GM12878 (cell line): ENCODE results near the gene SOCS1. TPM values are rescaled to one million over a fixed set of nuclear protein-coding genes. Genes with fewer than 3 reads are reported as not detected.

Experiments used
- ATF7 ChIP-seq: fragments of 450-650 bp; IDR thresholded peaks from 2 replicates; pipeline ENCODE4 v1.6.1; 2016; ENCODE audit warnings: low read depth, mild to moderate bottlenecking
- BRCA1 ChIP-seq: IDR thresholded peaks from 2 replicates; pipeline ENCODE4 v1.6.1; 2011; ENCODE audit warnings: low read depth, low read length, improper control_type of control experiment
- CEBPZ ChIP-seq: fragments of 150-350 bp; IDR thresholded peaks from 2 replicates; pipeline ENCODE4 v1.6.1; 2016; ENCODE audit warnings: low read depth, low read length
- CREM ChIP-seq: IDR thresholded peaks from 2 replicates; pipeline ENCODE4 v1.6.1; 2014; ENCODE audit warnings: antibody characterized with exemption, low read depth
- E4F1 ChIP-seq: fragments of 450-650 bp; IDR thresholded peaks from 2 replicates; pipeline ENCODE4 v1.6.1; 2018; ENCODE audit warnings: borderline replicate concordance, mild to moderate bottlenecking; ENCODE audit not compliant: partially characterized antibody
- FOXM1 ChIP-seq: IDR thresholded peaks from 2 replicates; pipeline ENCODE4 v1.6.1; 2012; ENCODE audit warnings: low read depth, mild to moderate bottlenecking, inconsistent platforms, low read length, moderate library complexity
- KAT2A ChIP-seq: conservative IDR thresholded peaks from 2 replicates; pipeline ENCODE4 v1.6.1; 2011; ENCODE audit warnings: low read depth, low read length; ENCODE audit not compliant: control insufficient read depth
- MEF2A ChIP-seq: IDR thresholded peaks from 2 replicates; pipeline ENCODE4 v1.6.1; 2011; ENCODE audit warnings: low read depth, mild to moderate bottlenecking, low read length, moderate library complexity; ENCODE audit not compliant: insufficient read depth
- MLLT1 ChIP-seq: fragments of 450-650 bp; IDR thresholded peaks from 2 replicates; pipeline ENCODE4 v1.6.1; 2016; ENCODE audit warnings: mild to moderate bottlenecking
- MTA2 ChIP-seq: fragments of 450-650 bp; IDR thresholded peaks from 2 replicates; pipeline ENCODE4 v1.6.1; 2016; ENCODE audit warnings: low read depth, mild to moderate bottlenecking, moderate library complexity
- NFIC ChIP-seq: IDR thresholded peaks from 2 replicates; pipeline ENCODE4 v1.6.1; 2012; ENCODE audit warnings: low read depth, mild to moderate bottlenecking, inconsistent platforms, low read length, moderate library complexity
- RBBP5 ChIP-seq: fragments of 200-600 bp; sonication (generic); conservative IDR thresholded peaks from 2 replicates; pipeline ENCODE4 v1.6.1; 2016
- RFX5 ChIP-seq: IDR thresholded peaks from 2 replicates; pipeline ENCODE4 v1.6.1; 2011; ENCODE audit warnings: low read depth, low read length, improper control_type of control experiment
- SIX5 ChIP-seq: IDR thresholded peaks from 2 replicates; pipeline ENCODE4 v1.6.1; 2011; ENCODE audit warnings: mild to moderate bottlenecking, low read depth, low read length, moderate library complexity; ENCODE audit not compliant: severe bottlenecking
- SP1 ChIP-seq: IDR thresholded peaks from one replicate; pipeline ENCODE4 v1.6.1; 2011; ENCODE audit warnings: low read depth, low read length
- SREBF2 ChIP-seq: IDR thresholded peaks from 2 replicates; pipeline ENCODE4 v1.6.1; 2012; ENCODE audit warnings: mild to moderate bottlenecking, low read length
- STAT3 ChIP-seq: IDR thresholded peaks from 2 replicates; pipeline ENCODE4 v1.6.1; 2011; ENCODE audit warnings: low read depth, low read length, improper control_type of control experiment
- USF2 ChIP-seq: IDR thresholded peaks from 2 replicates; pipeline ENCODE4 v1.6.1; 2011; ENCODE audit warnings: low read depth, low read length, improper control_type of control experiment, borderline replicate concordance
- ZNF24 ChIP-seq: fragments of 450-650 bp; IDR thresholded peaks from 2 replicates; pipeline ENCODE4 v1.6.1; 2017; ENCODE audit warnings: antibody characterized with exemption, mild to moderate bottlenecking
- ZNF384 ChIP-seq: IDR thresholded peaks from 2 replicates; pipeline ENCODE4 v1.6.1; 2012; ENCODE audit warnings: low read depth, mild to moderate bottlenecking, low read length, improper control_type of control experiment, borderline replicate concordance
- ZZZ3 ChIP-seq: IDR thresholded peaks from 2 replicates; pipeline ENCODE4 v1.6.1; 2011; ENCODE audit warnings: low read depth; ENCODE audit not compliant: control insufficient read depth, insufficient read length
- polyA plus RNA-seq, 11 experiments: library from polyadenylated mRNA; depleted of rRNA in 4 of 11; unstranded in 6 of 11; stranded (reverse) in 5 of 11; fragments of >200 nt; fragmentation: Nextera tagmentation in 4 of 11; fragmentation: Illumina TruSeq in 1 of 11; extraction: Ambion mirVana in 4 of 11; extraction: Trizol in 1 of 11; gene quantifications; 1 replicate in 1 of 11; 2 replicates in 10 of 11; pipeline versions ENCODE4 v1.2.1 to v1.2.3, GENCODE V29; 2011 to 2016; ENCODE audit warnings: inconsistent platforms in 2 of 11, missing spikeins in 2 of 11, low read depth in 1 of 11
- total RNA-seq, 4 experiments: library from RNA; depleted of rRNA in 3 of 4; stranded (reverse); fragments of >200 nt in 3 of 4; fragmentation: Illumina TruSeq in 1 of 4; extraction: Trizol in 1 of 4; gene quantifications; 2 replicates each; pipeline versions ENCODE4 v1.2.1 to v1.2.3, GENCODE V29; 2013 to 2021

Gene SOCS1
- total and polyA plus RNA-seq, 10 of the 15 experiments (the other 5 are each of a cell fraction or from before 2014, with no cell fraction given): 0.42 to 39.8 (median 11.2) TPM

GRCh38 chr16:11253995-11254912, 1.8 kb downstream of the SOCS1 start (continued):
- no peak for TF ChIP-seq CEBPZ
- TF ChIP-seq MLLT1: peak; percentile 77
- TF ChIP-seq ZNF24: no peak
- TF ChIP-seq SREBF2: no peak
- no peak for TF ChIP-seq STAT3
- TF ChIP-seq E4F1: no peak
- no peak for TF ChIP-seq SP1
- TF ChIP-seq MTA2: no peak
- no peak for TF ChIP-seq SIX5
- no peak for TF ChIP-seq FOXM1
- TF ChIP-seq CREM: 0 out of 2 replicates have a peak, but pooled peaks have one; percentile 10
- TF ChIP-seq RFX5: no peak
- no peak for TF ChIP-seq KAT2A
- TF ChIP-seq ATF7: no peak
- no peak for TF ChIP-seq BRCA1
- TF ChIP-seq ZNF384: no peak
- TF ChIP-seq NFIC: no peak
- TF ChIP-seq USF2: no peak
- no peak for TF ChIP-seq RBBP5
- TF ChIP-seq ZZZ3: no peak
- TF ChIP-seq MEF2A: no peak
